K562 (cell line): ENCODE measurements around the gene KRTAP5-6. TPM values are rescaled to one million over a fixed set of nuclear protein-coding genes. Genes with fewer than 3 reads are reported as not detected.

Experiments used
- ATAC-seq: fragments of 200-7000 bp; cut with Tn5 transposase; 3 replicates; pipeline ENCODE4 v1.9.1; 2020; ENCODE audit warnings: moderate library complexity
- BruUV-seq: library from RNA; stranded (reverse); fragments of 400-500 nt; replicated peaks from 2 replicates; lab custom pipeline; 2021; lab: Mats Ljungman, UMichigan
- CTCF ChIA-PET: fragments of 300-600 bp; formaldehyde crosslinking; extraction: SDS; loops from one replicate; lab custom pipeline; 2021; ENCODE audit warnings: low intra/inter-chr PET ratio; lab: Yijun Ruan, JAX
- POLR2A ChIA-PET: fragments of 300-600, 350-650 bp; sonication (Branson Sonifier 250); formaldehyde crosslinking; extraction: SDS; loops from one replicate; lab custom pipeline; 2021; ENCODE audit warnings: antibody characterized with exemption, inconsistent platforms; lab: Yijun Ruan, JAX
- DNase-seq, 4 experiments: peaks; one replicate each; pipeline versions ENCODE4 v3.0.0 to v3.0.0-alpha.2; 2011 to 2018; ENCODE audit warnings: low spot score in 3 of 4, mixed read lengths in 3 of 4; ENCODE audit errors: extremely low read depth in 1 of 4
- FAIRE-seq: peaks from 2 replicates; lab custom pipeline; 2011; peaks lifted over from hg19 to GRCh38; lab: Jason Lieb, UNC
- H2AFZ ChIP-seq: 2 replicates; pipeline ENCODE4 v1.6.0; 2011; ENCODE audit warnings: low read depth, low read length, control low read depth, inconsistent platforms
- H3K27ac ChIP-seq: fragments of 200-600 bp; 3 replicates; pipeline ENCODE4 v1.8.0; 2011; ENCODE audit warnings: low read depth, mild to moderate bottlenecking, control low read depth, inconsistent platforms, low read length, moderate library complexity, mixed read lengths; ENCODE audit errors: extremely low read depth
- H3K27me3 ChIP-seq, 2 experiments: fragments of 300-600 bp in 1 of 2; 2 replicates in 1 of 2; 3 replicates in 1 of 2; pipeline versions ENCODE4 v1.6.0 to v1.8.0; 2011; ENCODE audit warnings: inconsistent platforms in 2 of 2, low read length in 2 of 2, mild to moderate bottlenecking in 1 of 2, mixed read lengths in 1 of 2, moderate library complexity in 1 of 2; ENCODE audit not compliant: control insufficient read depth in 2 of 2, insufficient read depth in 2 of 2
- H3K36me3 ChIP-seq: fragments of 300-600 bp; 3 replicates; pipeline ENCODE4 v1.8.0; 2011; ENCODE audit warnings: mild to moderate bottlenecking, low read length, inconsistent platforms; ENCODE audit not compliant: control insufficient read depth, insufficient read depth
- H3K4me1 ChIP-seq, 2 experiments: fragments of 200-600 bp in 1 of 2; replicated peaks in 1 of 2; 2 replicates in 1 of 2; 3 replicates in 1 of 2; pipeline versions ENCODE4 v1.5.1 to v1.8.0; 2011; ENCODE audit warnings: inconsistent platforms in 2 of 2, low read length in 2 of 2, mild to moderate bottlenecking in 1 of 2, mixed read lengths in 1 of 2, moderate library complexity in 1 of 2; ENCODE audit not compliant: control insufficient read depth in 2 of 2, insufficient read depth in 2 of 2
- H3K4me2 ChIP-seq: 2 replicates; pipeline ENCODE4 v1.6.1; 2011; ENCODE audit warnings: low read length, control low read depth, inconsistent platforms, mixed read lengths; ENCODE audit not compliant: insufficient read depth
- H3K4me3 ChIP-seq: fragments of 200-600 bp; sonication (generic), shearing (Covaris generic); 2 replicates; pipeline ENCODE4 v1.5.1; 2016; ENCODE audit warnings: control low read depth, inconsistent platforms
- H3K79me2 ChIP-seq: fragments of 200-600 bp; 3 replicates; pipeline ENCODE4 v1.8.0; 2011; ENCODE audit warnings: low read length, inconsistent platforms; ENCODE audit not compliant: control insufficient read depth, insufficient read depth
- H3K9ac ChIP-seq, 2 experiments: 2 replicates each; pipeline versions ENCODE4 v1.6.0 to v1.6.1; 2011; ENCODE audit warnings: low read depth in 2 of 2, low read length in 2 of 2, control low read depth in 1 of 2, inconsistent platforms in 1 of 2, mild to moderate bottlenecking in 1 of 2, mixed read lengths in 1 of 2; ENCODE audit not compliant: insufficient read depth in 1 of 2
- H3K9me1 ChIP-seq: one replicate; pipeline ENCODE4 v1.6.0; 2011; ENCODE audit warnings: inconsistent platforms, mild to moderate bottlenecking, low read length, moderate library complexity; ENCODE audit not compliant: control insufficient read depth, insufficient read depth
- H3K9me3 ChIP-seq: replicated peaks from 2 replicates; pipeline ENCODE4 v1.5.1; 2011; ENCODE audit warnings: low read depth, low read length, inconsistent platforms; ENCODE audit not compliant: control insufficient read depth, insufficient read depth
- H4K20me1 ChIP-seq: replicated peaks from 2 replicates; pipeline ENCODE4 v1.6.1; 2011; ENCODE audit warnings: low read length, inconsistent platforms, mixed read lengths; ENCODE audit not compliant: control insufficient read depth, insufficient read depth
- CC2D1A ChIP-seq: fragments of 450-650 bp; IDR thresholded peaks from 2 replicates; pipeline ENCODE4 v1.6.1; 2017; ENCODE audit warnings: mild to moderate bottlenecking
- ETV1 ChIP-seq: fragments of 450-650 bp; conservative IDR thresholded peaks from 2 replicates; pipeline ENCODE4 v1.6.1; 2016; ENCODE audit warnings: missing genetic modification characterization, control low read depth, low read depth, missing compliant biosample characterization
- EWSR1 ChIP-seq: fragments of 450-650 bp; IDR thresholded peaks from 2 replicates; pipeline ENCODE4 v1.6.1; 2018; ENCODE audit warnings: borderline replicate concordance, mild to moderate bottlenecking, low read depth, moderate library complexity; ENCODE audit not compliant: partially characterized antibody
- HDGF ChIP-seq: fragments of 450-650 bp; IDR thresholded peaks from 2 replicates; pipeline ENCODE4 v1.6.1; 2016
- HSF4 ChIP-seq: fragments of 250-450 bp; sonication (Bioruptor Pico); IDR thresholded peaks from 2 replicates; pipeline ENCODE4 v2.1.2; 2022; ENCODE audit warnings: mild to moderate bottlenecking, moderate library complexity, borderline replicate concordance
- MYBL2 ChIP-seq, 2 experiments: fragments of 450-650 bp in 1 of 2; sonication (generic) in 1 of 2; formaldehyde crosslinking in 1 of 2; IDR thresholded peaks; 2 replicates each; pipeline versions ENCODE4 v1.6.1 to v1.8.1; 2017 to 2022; ENCODE audit warnings: borderline replicate concordance in 1 of 2, inconsistent platforms in 1 of 2, low read depth in 1 of 2, mild to moderate bottlenecking in 1 of 2, missing genetic modification reagents in 1 of 2, moderate library complexity in 1 of 2
- NFE2L1 ChIP-seq: fragments of 450-650 bp; IDR thresholded peaks from 2 replicates; pipeline ENCODE4 v1.6.1; 2016; ENCODE audit warnings: missing genetic modification characterization, low read depth, mild to moderate bottlenecking, missing compliant biosample characterization, moderate library complexity, borderline replicate concordance
- SMC3 ChIP-seq: conservative IDR thresholded peaks from 2 replicates; pipeline ENCODE4 v1.6.1; 2011; ENCODE audit warnings: low read depth, low read length, improper control_type of control experiment; ENCODE audit not compliant: insufficient read depth
- ZKSCAN1 ChIP-seq: fragments of 150-350 bp; IDR thresholded peaks from 2 replicates; pipeline ENCODE4 v1.6.1; 2016; ENCODE audit warnings: low read depth, low read length
- WGBS: fragments of 100-300 bp; shearing (Covaris generic); methylation state at CpG from one replicate; pipeline ENCODE4 v1.1.6; 2016; ENCODE audit warnings: low coverage, mixed read lengths; ENCODE audit not compliant: insufficient coverage; ENCODE audit errors: missing lambda C conversion rate; 5-methylcytosine and 5-hydroxymethylcytosine counted together
- in situ Hi-C: fragments of 300-500 bp; cut with MboI; formaldehyde crosslinking; loops from 4 replicates; pipeline ENCODE4 v1.15.0; 2018; ENCODE audit warnings: inconsistent platforms, mixed read lengths
- intact Hi-C: fragments of 100-400 bp; cut with micrococcal nuclease; formaldehyde crosslinking; loops from 2 replicates; pipeline ENCODE4 v1.14.2; 2022
- polyA plus RNA-seq, 8 experiments: library from polyadenylated mRNA; depleted of rRNA in 4 of 8; stranded (reverse) in 5 of 8; unstranded in 3 of 8; fragments of >200 nt; fragmentation: Nextera tagmentation in 2 of 8; fragmentation: Illumina TruSeq in 1 of 8; extraction: Ambion mirVana in 2 of 8; extraction: Trizol in 1 of 8; gene quantifications; 2 replicates each; pipeline versions ENCODE4 v1.2.1 to v1.2.3, GENCODE V29; 2011 to 2014; ENCODE audit warnings: inconsistent platforms in 1 of 8, missing spikeins in 1 of 8
- total RNA-seq, 7 experiments: library from RNA; depleted of rRNA in 6 of 7; stranded (reverse); fragments of >200 nt in 6 of 7; fragmentation: Illumina TruSeq in 2 of 7; extraction: Trizol in 2 of 7; gene quantifications; 2 replicates each; pipeline versions ENCODE4 v1.2.1 to v1.2.3, GENCODE V29; 2011 to 2021; ENCODE audit warnings: low replicate concordance in 1 of 7
- TF ChIP-seq, protein P1 (sequence below): fragments of 450-650 bp; IDR thresholded peaks from 2 replicates; pipeline ENCODE4 v1.6.1; 2018; ENCODE audit warnings: mild to moderate bottlenecking, low read depth; ENCODE audit not compliant: partially characterized antibody
- TF ChIP-seq, protein P2 (sequence below): fragments of 450-650 bp; formaldehyde crosslinking; IDR thresholded peaks from 2 replicates; pipeline ENCODE4 v1.4.0; 2022; ENCODE audit warnings: missing genetic modification characterization

Gene KRTAP5-6
- total and polyA plus RNA-seq, 9 of the 15 experiments (the other 6 are each of a cell fraction or from before 2014, with no cell fraction given): not detected

DNA sequence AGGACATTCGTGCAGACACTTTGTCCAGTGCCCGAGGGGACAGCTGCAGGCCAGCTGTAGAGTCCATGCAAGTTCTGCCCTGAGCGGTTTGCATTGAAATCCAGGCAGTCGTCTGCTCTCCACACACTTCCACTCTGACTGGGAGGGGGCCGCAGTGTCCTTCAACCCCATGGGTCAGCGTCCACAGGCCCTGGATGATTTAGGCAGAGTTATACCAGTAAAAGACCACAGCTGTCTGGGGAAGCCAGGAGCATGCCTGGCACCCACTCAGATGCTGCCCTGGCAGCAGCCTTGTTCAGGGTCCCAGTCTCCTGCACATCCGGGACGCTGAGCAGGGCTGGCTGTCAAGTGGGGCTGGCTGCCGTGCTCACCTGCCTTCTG, 40.9 kb upstream of the KRTAP5-6 start:
- Histone ChIP-seq H3K27ac (no peak overlapping the region), H3K9me1 (no peaks in the 10 kb centered on the region), H3K79me2 (no peaks in the 10 kb centered on the region), H2AFZ (no peak overlapping the region), H3K9ac (no peak overlapping the region), H3K4me1 (peaks cover 0 to 10% of the 10 kb centered on the region in 2 experiments; a peak in 2 of 5 replicates), H3K4me2 (no peak overlapping the region), H3K9me3 (no peaks in the 10 kb centered on the region), H3K27me3 (peaks cover 39 to 88% of the 10 kb centered on the region in 2 experiments), H3K36me3 (no peaks in the 10 kb centered on the region), H3K4me3 (no peak overlapping the region), H4K20me1 (peaks cover 9% of the 10 kb centered on the region)
- TF ChIP-seq NFE2L1 (tag): no peak
- no peak for TF ChIP-seq MYBL2 (IDR thresholded peaks at IDR 0.05; ENCODE audit: low read depth)
- no peak for TF ChIP-seq MYBL2 (CRISPR knock-in tag; IDR thresholded peaks at IDR 0.05; ENCODE audit: borderline replicate concordance)
- no peak for TF ChIP-seq EWSR1
- ChIA-PET CTCF (no interaction called here), POLR2A (no interaction called here)
- intact Hi-C loops (no loop called here), in situ Hi-C loops (loop anchor here (5.0 kb wide), 1 partner anchor 36 kb away; no protein-coding TSS in a partner anchor)
- whole genome bisulfite sequencing: 3% methylated on average over 8 of the region's 9 CpGs
- BruUV-seq: no TSS peak
- ATAC-seq (no peak), DNase-seq (no peak), FAIRE-seq (no peak)

DNA sequence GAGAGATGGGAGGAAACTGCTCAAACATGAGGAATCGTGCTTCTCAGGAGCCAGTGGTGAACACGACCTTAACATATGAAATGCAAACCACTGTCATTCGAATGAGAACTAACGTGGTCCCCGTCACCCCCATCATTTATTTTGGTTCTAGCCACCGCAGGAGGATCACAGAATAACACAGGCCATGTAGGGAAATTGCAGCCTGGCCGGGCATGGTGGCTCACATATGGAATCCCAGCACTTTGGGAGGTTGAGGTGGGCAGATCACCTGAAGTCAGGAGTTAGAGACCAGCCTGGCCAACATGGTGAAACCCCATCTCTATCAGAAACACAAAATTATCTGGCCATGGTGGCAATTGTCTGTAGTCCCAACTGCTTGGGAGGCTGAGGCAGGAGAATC, 40.3 kb upstream of the KRTAP5-6 start:
- FAIRE-seq (no peak), DNase-seq (no peak)
- intact Hi-C loops: no loop called here

More for the DNA sequence above, 40.3 kb upstream of the KRTAP5-6 start:
- peaks cover 8% of the 10 kb centered on the region for H4K20me1 ChIP-seq
- POLR2A ChIA-PET: no interaction called here
- peaks cover 0 to 10% of the 10 kb centered on the region in 2 experiments; a peak in 2 of 5 replicates for H3K4me1 ChIP-seq
- no peak overlapping the region for H3K9ac ChIP-seq
- WGBS: 0% methylated on average over 7 of the region's 7 CpGs
- H3K9me1 ChIP-seq: no peaks in the 10 kb centered on the region
- TF ChIP-seq CC2D1A (no peak), HDGF (no peak), ETV1 (no peak), ZKSCAN1 (no peak), SMC3 (no peak), HSF4 (CRISPR knock-in tag) (no peak)
- TF ChIP-seq, protein P1, sequence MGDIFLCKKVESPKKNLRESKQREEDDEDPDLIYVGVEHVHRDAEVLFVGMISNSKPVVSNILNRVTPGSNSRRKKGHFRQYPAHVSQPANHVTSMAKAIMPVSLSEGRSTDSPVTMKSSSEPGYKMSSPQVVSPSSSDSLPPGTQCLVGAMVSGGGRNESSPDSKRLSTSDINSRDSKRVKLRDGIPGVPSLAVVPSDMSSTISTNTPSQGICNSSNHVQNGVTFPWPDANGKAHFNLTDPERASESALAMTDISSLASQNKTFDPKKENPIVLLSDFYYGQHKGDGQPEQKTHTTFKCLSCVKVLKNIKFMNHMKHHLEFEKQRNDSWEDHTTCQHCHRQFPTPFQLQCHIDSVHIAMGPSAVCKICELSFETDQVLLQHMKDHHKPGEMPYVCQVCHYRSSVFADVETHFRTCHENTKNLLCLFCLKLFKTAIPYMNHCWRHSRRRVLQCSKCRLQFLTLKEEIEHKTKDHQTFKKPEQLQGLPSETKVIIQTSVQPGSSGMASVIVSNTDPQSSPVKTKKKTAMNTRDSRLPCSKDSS: no peak
- TF ChIP-seq, protein P2, sequence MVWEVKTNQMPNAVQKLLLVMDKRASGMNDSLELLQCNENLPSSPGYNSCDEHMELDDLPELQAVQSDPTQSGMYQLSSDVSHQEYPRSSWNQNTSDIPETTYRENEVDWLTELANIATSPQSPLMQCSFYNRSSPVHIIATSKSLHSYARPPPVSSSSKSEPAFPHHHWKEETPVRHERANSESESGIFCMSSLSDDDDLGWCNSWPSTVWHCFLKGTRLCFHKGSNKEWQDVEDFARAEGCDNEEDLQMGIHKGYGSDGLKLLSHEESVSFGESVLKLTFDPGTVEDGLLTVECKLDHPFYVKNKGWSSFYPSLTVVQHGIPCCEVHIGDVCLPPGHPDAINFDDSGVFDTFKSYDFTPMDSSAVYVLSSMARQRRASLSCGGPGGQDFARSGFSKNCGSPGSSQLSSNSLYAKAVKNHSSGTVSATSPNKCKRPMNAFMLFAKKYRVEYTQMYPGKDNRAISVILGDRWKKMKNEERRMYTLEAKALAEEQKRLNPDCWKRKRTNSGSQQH (CRISPR knock-in tag): no peak
- in situ Hi-C loops: loop anchor here (5.0 kb wide), 1 partner anchor 36 kb away; no protein-coding TSS in a partner anchor
- no TSS peak for BruUV-seq
- H3K4me2 ChIP-seq: no peak overlapping the region
- H3K9me3 ChIP-seq: no peaks in the 10 kb centered on the region
- peaks cover 36 to 82% of the 10 kb centered on the region in 2 experiments for H3K27me3 ChIP-seq
- H2AFZ ChIP-seq: no peak overlapping the region
- no peak for ATAC-seq
- CTCF ChIA-PET: no interaction called here
- H3K4me3 ChIP-seq: no peak overlapping the region
- no peaks in the 10 kb centered on the region for H3K79me2 ChIP-seq
- no peaks in the 10 kb centered on the region for H3K36me3 ChIP-seq
- H3K27ac ChIP-seq: no peak overlapping the region
